ENCODE measurements around the gene CTSH.

GRCh38 chr15:78993257-78993930 lies 48.5 kb upstream of the CTSH start:
- TF ChIP-seq NFIC (IDR thresholded peaks at IDR 0.05) (no peak), RAD21 (IDR thresholded peaks at IDR 0.05; ENCODE audit: low read depth) (no peak), TEAD4 (IDR thresholded peaks at IDR 0.05) (no peak), TAF1 (IDR thresholded peaks at IDR 0.05; ENCODE audit: low read depth) (no peak), CEBPB (IDR thresholded peaks at IDR 0.05) (no peak), REST (IDR thresholded peaks at IDR 0.05; ENCODE audit: low read depth) (no peak), FOXM1 (IDR thresholded peaks at IDR 0.05; ENCODE audit: borderline replicate concordance, low read depth) (no peak), MAX (IDR thresholded peaks at IDR 0.05) (no peak), CREB1 (IDR thresholded peaks at IDR 0.05; ENCODE audit: low read depth) (no peak), YY1 (IDR thresholded peaks at IDR 0.05; ENCODE audit: low read depth) (no peak), EGR1 (IDR thresholded peaks at IDR 0.05) (no peak), EP300 (IDR thresholded peaks at IDR 0.05; ENCODE audit: borderline replicate concordance) (no peak), TCF12 (IDR thresholded peaks at IDR 0.05; ENCODE audit: low read depth) (no peak)
